HepG2 (cell line): ENCODE measurements around the gene CMIP. TPM values are rescaled to one million over a fixed set of nuclear protein-coding genes. Genes with fewer than 3 reads are reported as not detected.

Source experiments
- FOXC1 ChIP-seq: sonication (generic); formaldehyde crosslinking; IDR thresholded peaks from 2 replicates; pipeline ENCODE4 v1.8.0; 2022; ENCODE audit warnings: mild to moderate bottlenecking, missing genetic modification reagents, borderline replicate concordance
- HNF4A ChIP-seq: sonication (generic); formaldehyde crosslinking; IDR thresholded peaks from 2 replicates; pipeline ENCODE4 v1.4.0; 2020; ENCODE audit warnings: missing genetic modification reagents
- HNRNPK ChIP-seq: fragments of 200-400 bp; formaldehyde crosslinking; IDR thresholded peaks from 2 replicates; pipeline ENCODE4 v1.6.1; 2018; ENCODE audit warnings: low read length, low read depth, moderate library complexity, mild to moderate bottlenecking; ENCODE audit not compliant: poor library complexity, severe bottlenecking
- MED1 ChIP-seq: sonication (generic); formaldehyde crosslinking; IDR thresholded peaks from 2 replicates; pipeline ENCODE4 v1.4.0; 2020; ENCODE audit warnings: missing genetic modification reagents
- NCOR1 ChIP-seq: fragments of 200-600 bp; sonication (generic); IDR thresholded peaks from 2 replicates; pipeline ENCODE4 v1.7.0; 2017; ENCODE audit warnings: antibody characterized with exemption, low read length, borderline replicate concordance
- RFX3 ChIP-seq: IDR thresholded peaks from 2 replicates; pipeline ENCODE4 v1.6.1; 2016; ENCODE audit warnings: missing biosample characterization, missing genetic modification reagents
- SIN3B ChIP-seq: fragments of 150-350 bp; IDR thresholded peaks from 2 replicates; pipeline ENCODE4 v1.6.1; 2014; ENCODE audit warnings: low read length
- SKI ChIP-seq: fragments of 450-650 bp; IDR thresholded peaks from one replicate; pipeline ENCODE4 v1.6.1; 2018; ENCODE audit warnings: mild to moderate bottlenecking; ENCODE audit not compliant: partially characterized antibody
- ZC3H4 ChIP-seq: sonication (generic); formaldehyde crosslinking; IDR thresholded peaks from 2 replicates; pipeline ENCODE4 v1.4.0; 2020; ENCODE audit warnings: missing genetic modification reagents, borderline replicate concordance
- ZFP1 ChIP-seq: IDR thresholded peaks from 2 replicates; pipeline ENCODE4 v1.6.1; 2016
- ZNF331 ChIP-seq: sonication (generic); formaldehyde crosslinking; IDR thresholded peaks from 2 replicates; pipeline ENCODE4 v1.4.0; 2020; ENCODE audit warnings: missing genetic modification reagents
- polyA plus RNA-seq, 8 experiments: library from polyadenylated mRNA; depleted of rRNA in 3 of 8; stranded (reverse) in 7 of 8; unstranded in 1 of 8; fragments of >200 nt; fragmentation: Illumina TruSeq in 4 of 8; extraction: Trizol in 4 of 8; gene quantifications; 2 replicates each; pipeline versions ENCODE4 v1.2.1 to v1.2.3, GENCODE V29; 2011 to 2016; ENCODE audit warnings: low read depth in 4 of 8, missing spikeins in 1 of 8, mixed read lengths in 1 of 8; ENCODE audit not compliant: insufficient read depth in 1 of 8
- total RNA-seq, 5 experiments: library from RNA; depleted of rRNA; stranded (reverse); fragments of >200 nt; fragmentation: Illumina TruSeq; extraction: Trizol; gene quantifications; 2 replicates each; pipeline ENCODE4 v1.2.3, GENCODE V29; 2016; ENCODE audit warnings: low read depth in 1 of 5
- TF ChIP-seq, protein P1 (sequence below): sonication (generic); formaldehyde crosslinking; IDR thresholded peaks from 2 replicates; pipeline ENCODE4 v1.5.0; 2020; ENCODE audit warnings: mild to moderate bottlenecking, missing genetic modification reagents
- TF ChIP-seq, protein P2 (sequence below): sonication (generic); formaldehyde crosslinking; IDR thresholded peaks from 2 replicates; pipeline ENCODE4 v1.4.0; 2020; ENCODE audit warnings: missing genetic modification reagents
- TF ChIP-seq, protein P3 (sequence below): sonication (generic); formaldehyde crosslinking; IDR thresholded peaks from 2 replicates; pipeline ENCODE4 v1.4.0; 2020; ENCODE audit warnings: missing genetic modification reagents; ENCODE audit errors: not compliant biosample characterization
- TF ChIP-seq, protein P4 (sequence below): sonication (generic); formaldehyde crosslinking; IDR thresholded peaks from 2 replicates; pipeline ENCODE4 v1.5.1; 2020; ENCODE audit warnings: missing genetic modification reagents, mild to moderate bottlenecking, borderline replicate concordance
- TF ChIP-seq, protein P5 (sequence below): sonication (generic); formaldehyde crosslinking; IDR thresholded peaks from 2 replicates; pipeline ENCODE4 v1.4.0; 2020; ENCODE audit warnings: mild to moderate bottlenecking, missing genetic modification reagents
- TF ChIP-seq, protein P6 (sequence below): sonication (generic); formaldehyde crosslinking; IDR thresholded peaks from 2 replicates; pipeline ENCODE4 v1.8.1; 2023; ENCODE audit warnings: mild to moderate bottlenecking, missing genetic modification reagents, borderline replicate concordance

Gene CMIP
- total and polyA plus RNA-seq, 2 of the 13 experiments (the other 11 are each of a cell fraction or from before 2014, with no cell fraction given), result 10.9 to 18.1 TPM

DNA sequence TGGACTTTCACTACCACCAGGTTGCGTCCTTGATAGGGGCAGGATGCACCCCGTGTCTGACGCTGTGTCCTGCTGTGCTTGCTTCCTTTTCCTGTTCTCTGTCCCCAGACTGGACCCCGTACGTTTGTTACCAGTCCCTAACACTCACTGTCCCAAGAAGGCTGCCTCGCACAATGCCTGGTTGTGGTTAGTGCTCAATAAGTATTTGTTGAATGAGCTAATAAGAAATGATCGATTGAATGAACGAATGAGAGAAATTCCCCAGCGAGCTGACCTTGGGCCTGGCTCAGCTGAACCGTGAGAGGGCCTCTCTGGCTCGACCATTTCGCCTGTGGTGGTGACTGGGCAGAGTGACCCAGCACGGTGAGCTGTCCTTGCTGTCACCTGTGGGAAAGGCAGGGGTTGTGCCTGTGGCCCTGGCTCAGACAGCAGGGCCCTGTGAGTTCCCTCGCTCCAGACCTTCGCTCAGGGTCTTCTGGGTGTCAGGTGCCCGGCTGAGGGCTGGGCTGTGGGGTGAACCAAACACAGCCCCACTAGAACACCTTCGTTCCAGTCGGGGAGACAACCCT lies 20.9 kb downstream of the CMIP start (continued):
- TF ChIP-seq, protein P1, sequence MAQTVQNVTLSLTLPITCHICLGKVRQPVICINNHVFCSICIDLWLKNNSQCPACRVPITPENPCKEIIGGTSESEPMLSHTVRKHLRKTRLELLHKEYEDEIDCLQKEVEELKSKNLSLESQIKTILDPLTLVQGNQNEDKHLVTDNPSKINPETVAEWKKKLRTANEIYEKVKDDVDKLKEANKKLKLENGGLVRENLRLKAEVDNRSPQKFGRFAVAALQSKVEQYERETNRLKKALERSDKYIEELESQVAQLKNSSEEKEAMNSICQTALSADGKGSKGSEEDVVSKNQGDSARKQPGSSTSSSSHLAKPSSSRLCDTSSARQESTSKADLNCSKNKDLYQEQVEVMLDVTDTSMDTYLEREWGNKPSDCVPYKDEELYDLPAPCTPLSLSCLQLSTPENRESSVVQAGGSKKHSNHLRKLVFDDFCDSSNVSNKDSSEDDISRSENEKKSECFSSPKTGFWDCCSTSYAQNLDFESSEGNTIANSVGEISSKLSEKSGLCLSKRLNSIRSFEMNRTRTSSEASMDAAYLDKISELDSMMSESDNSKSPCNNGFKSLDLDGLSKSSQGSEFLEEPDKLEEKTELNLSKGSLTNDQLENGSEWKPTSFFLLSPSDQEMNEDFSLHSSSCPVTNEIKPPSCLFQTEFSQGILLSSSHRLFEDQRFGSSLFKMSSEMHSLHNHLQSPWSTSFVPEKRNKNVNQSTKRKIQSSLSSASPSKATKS (CRISPR knock-in tag), result no peak
- TF ChIP-seq, protein P2, sequence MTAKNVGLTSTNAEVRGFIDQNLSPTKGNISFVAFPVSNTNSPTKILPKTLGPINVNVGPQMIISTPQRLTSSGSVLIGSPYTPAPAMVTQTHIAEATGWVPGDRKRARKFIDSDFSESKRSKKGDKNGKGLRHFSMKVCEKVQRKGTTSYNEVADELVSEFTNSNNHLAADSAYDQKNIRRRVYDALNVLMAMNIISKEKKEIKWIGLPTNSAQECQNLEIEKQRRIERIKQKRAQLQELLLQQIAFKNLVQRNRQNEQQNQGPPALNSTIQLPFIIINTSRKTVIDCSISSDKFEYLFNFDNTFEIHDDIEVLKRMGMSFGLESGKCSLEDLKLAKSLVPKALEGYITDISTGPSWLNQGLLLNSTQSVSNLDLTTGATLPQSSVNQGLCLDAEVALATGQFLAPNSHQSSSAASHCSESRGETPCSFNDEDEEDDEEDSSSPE (CRISPR knock-in tag), result no peak
- TF ChIP-seq, protein P3, sequence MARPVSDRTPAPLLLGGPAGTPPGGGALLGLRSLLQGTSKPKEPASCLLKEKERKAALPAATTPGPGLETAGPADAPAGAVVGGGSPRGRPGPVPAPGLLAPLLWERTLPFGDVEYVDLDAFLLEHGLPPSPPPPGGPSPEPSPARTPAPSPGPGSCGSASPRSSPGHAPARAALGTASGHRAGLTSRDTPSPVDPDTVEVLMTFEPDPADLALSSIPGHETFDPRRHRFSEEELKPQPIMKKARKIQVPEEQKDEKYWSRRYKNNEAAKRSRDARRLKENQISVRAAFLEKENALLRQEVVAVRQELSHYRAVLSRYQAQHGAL (CRISPR knock-in tag), result no peak
- peak; percentile 59; the same call in 1 of the 2 replicates for TF ChIP-seq HNF4A (CRISPR knock-in tag)
- TF ChIP-seq ZNF331 (CRISPR knock-in tag), result peak; percentile 44; the same call in 1 of the 2 replicates
- no peak for TF ChIP-seq RFX3 (CRISPR knock-in tag)
- no peak for TF ChIP-seq SIN3B
- no peak for TF ChIP-seq FOXC1 (CRISPR knock-in tag)
- TF ChIP-seq NCOR1, result no peak
- TF ChIP-seq HNRNPK, result no peak
- TF ChIP-seq, protein P4, sequence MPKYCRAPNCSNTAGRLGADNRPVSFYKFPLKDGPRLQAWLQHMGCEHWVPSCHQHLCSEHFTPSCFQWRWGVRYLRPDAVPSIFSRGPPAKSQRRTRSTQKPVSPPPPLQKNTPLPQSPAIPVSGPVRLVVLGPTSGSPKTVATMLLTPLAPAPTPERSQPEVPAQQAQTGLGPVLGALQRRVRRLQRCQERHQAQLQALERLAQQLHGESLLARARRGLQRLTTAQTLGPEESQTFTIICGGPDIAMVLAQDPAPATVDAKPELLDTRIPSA (CRISPR knock-in tag), result no peak
- no peak for TF ChIP-seq SKI
- TF ChIP-seq ZC3H4, result no peak
- TF ChIP-seq, protein P5, sequence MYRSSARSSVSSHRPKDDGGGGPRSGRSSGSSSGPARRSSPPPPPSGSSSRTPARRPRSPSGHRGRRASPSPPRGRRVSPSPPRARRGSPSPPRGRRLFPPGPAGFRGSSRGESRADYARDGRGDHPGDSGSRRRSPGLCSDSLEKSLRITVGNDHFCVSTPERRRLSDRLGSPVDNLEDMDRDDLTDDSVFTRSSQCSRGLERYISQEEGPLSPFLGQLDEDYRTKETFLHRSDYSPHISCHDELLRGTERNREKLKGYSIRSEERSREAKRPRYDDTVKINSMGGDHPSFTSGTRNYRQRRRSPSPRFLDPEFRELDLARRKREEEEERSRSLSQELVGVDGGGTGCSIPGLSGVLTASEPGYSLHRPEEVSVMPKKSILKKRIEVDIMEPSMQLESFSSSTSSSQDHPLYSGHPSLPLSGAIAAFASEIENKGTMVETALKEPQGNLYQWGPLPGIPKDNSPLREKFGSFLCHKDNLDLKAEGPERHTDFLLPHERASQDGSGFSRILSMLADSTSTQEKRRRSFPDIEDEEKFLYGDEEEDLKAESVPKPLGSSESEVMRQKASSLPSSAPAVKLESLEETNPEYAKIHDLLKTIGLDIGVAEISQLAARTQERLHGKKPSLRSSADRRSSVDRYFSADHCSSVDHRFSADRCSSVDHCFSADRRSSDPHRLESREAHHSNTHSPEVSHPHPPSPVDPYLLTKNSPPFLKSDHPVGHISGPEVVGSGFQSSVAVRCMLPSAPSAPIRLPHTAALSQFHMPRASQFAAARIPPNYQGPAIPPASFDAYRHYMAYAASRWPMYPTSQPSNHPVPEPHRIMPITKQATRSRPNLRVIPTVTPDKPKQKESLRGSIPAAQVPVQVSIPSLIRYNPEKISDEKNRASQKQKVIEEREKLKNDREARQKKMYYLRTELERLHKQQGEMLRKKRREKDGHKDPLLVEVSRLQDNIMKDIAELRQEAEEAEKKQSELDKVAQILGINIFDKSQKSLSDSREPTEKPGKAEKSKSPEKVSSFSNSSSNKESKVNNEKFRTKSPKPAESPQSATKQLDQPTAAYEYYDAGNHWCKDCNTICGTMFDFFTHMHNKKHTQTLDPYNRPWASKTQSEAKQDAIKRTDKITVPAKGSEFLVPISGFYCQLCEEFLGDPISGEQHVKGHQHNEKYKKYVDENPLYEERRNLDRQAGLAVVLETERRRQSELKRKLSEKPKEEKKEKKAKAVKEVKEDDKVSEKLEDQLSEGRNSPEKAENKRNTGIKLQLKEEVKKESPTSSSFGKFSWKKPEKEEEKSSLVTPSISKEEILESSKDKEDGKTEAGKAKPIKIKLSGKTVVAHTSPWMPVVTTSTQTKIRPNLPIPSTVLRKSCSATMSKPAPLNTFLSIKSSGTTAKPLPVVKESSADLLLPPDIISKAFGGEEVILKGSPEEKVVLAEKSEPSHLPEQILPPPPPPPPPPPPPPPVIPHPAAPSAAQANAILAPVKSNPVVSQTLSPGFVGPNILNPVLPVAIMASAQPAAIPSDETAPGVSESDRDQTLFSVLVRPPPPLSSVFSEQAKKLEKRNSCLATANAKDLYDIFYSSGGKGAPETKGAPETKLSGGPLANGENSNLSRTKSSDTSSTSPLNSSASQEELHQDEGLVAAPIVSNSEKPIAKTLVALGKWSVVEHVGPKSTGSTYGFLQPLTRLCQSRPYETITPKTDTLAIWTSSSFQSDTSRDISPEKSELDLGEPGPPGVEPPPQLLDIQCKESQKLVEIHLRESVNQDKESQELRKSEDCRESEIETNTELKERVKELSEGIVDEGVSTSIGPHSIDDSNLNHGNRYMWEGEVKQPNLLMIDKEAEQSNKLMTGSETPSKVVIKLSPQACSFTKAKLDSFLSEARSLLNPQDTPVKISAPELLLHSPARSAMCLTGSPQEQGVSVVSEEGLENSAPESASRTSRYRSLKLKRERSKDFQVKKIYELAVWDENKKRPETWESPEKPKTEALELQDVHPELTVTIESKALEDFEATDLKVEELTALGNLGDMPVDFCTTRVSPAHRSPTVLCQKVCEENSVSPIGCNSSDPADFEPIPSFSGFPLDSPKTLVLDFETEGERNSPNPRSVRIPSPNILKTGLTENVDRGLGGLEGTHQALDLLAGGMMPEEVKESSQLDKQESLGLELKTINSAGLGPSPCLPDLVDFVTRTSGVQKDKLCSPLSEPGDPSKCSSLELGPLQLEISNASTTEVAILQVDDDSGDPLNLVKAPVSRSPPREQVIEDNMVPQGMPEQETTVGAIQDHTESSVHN (CRISPR knock-in tag), result no peak
- peak; percentile 70 for TF ChIP-seq MED1 (CRISPR knock-in tag)
- TF ChIP-seq ZFP1 (CRISPR knock-in tag), result no peak
- TF ChIP-seq, protein P6, sequence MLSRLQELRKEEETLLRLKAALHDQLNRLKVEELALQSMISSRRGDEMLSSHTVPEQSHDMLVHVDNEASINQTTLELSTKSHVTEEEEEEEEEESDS, result no peak
